Glutamatergic neuron (in vitro differentiated cells): Measurements from ENCODE around the gene ST6GALNAC3. TPM values are rescaled to one million over a fixed set of nuclear protein-coding genes. Genes with fewer than 3 reads are reported as not detected.
"Not testable (repeated sequence)": the region's sequence is repeated elsewhere in the genome, so short reads cannot be mapped to it uniquely, and the experiment has no call there.

ENCODE experiments used
- DNase-seq: peaks from one replicate; pipeline ENCODE4 v3.0.0; 2022
- H3K27ac Mint-ChIP-seq: one replicate; pipeline ENCODE4 v1.8.0; 2020; ENCODE audit warnings: mild to moderate bottlenecking, mixed read lengths, inconsistent platforms; ENCODE audit not compliant: unreplicated experiment
- H3K27me3 Mint-ChIP-seq: one replicate; pipeline ENCODE4 v1.8.0; 2020; ENCODE audit warnings: mild to moderate bottlenecking, moderate library complexity, mixed read lengths, inconsistent platforms; ENCODE audit not compliant: unreplicated experiment
- H3K36me3 Mint-ChIP-seq: one replicate; pipeline ENCODE4 v1.8.0; 2020; ENCODE audit warnings: mild to moderate bottlenecking, mixed read lengths, inconsistent platforms; ENCODE audit not compliant: unreplicated experiment
- H3K4me1 Mint-ChIP-seq: one replicate; pipeline ENCODE4 v1.8.0; 2020; ENCODE audit warnings: mild to moderate bottlenecking, low read depth, mixed read lengths, inconsistent platforms; ENCODE audit not compliant: unreplicated experiment
- H3K4me3 Mint-ChIP-seq: one replicate; pipeline ENCODE4 v1.8.0; 2020; ENCODE audit warnings: mild to moderate bottlenecking, mixed read lengths, inconsistent platforms; ENCODE audit not compliant: unreplicated experiment
- H3K9me3 Mint-ChIP-seq: one replicate; pipeline ENCODE4 v1.8.0; 2020; ENCODE audit warnings: mild to moderate bottlenecking, moderate library complexity, mixed read lengths, inconsistent platforms; ENCODE audit not compliant: unreplicated experiment
- CTCF ChIP-seq: fragments of 200-600 bp; sonication (generic); IDR thresholded peaks from one replicate; pipeline ENCODE4 v1.5.0; 2021; ENCODE audit not compliant: partially characterized antibody, unreplicated experiment
- total RNA-seq: library from RNA; stranded (reverse); fragmentation: NEBNext Ultra II Directional; extraction: Animal tissue kit (Norgen Biotek cat#: 25700); gene quantifications from one replicate; pipeline ENCODE4 v1.2.1, GENCODE V29; 2021; ENCODE audit not compliant: unreplicated experiment

ST6GALNAC3 gene
- total RNA-seq, 1 donor from 2014 or later, result 6.5 TPM

- no peak for DNase-seq
- no peaks in the 10 kb centered on the region for H3K27me3 Mint-ChIP-seq
- TF ChIP-seq CTCF, result no peak
- no peak overlapping the region for H3K4me3 Mint-ChIP-seq
- H3K27ac Mint-ChIP-seq, result no peak overlapping the region
- no peaks in the 10 kb centered on the region for H3K36me3 Mint-ChIP-seq
- H3K9me3 Mint-ChIP-seq, result no peaks in the 10 kb centered on the region
- peaks cover 3% of the 10 kb centered on the region for H3K4me1 Mint-ChIP-seq
Measured at GRCh38 chr1:76092812-76093211, 18.3 kb downstream of the ST6GALNAC3 start.

- H3K4me3 Mint-ChIP-seq, result peak overlapping the region; percentile 3
- H3K36me3 Mint-ChIP-seq, result no peaks in the 10 kb centered on the region
- H3K9me3 Mint-ChIP-seq, result no peaks in the 10 kb centered on the region
- no peaks in the 10 kb centered on the region for H3K27me3 Mint-ChIP-seq
- peaks cover 3% of the 10 kb centered on the region for H3K4me1 Mint-ChIP-seq
- H3K27ac Mint-ChIP-seq, result no peak overlapping the region
- DNase-seq, result no peak
- no peak for TF ChIP-seq CTCF
Measured at GRCh38 chr1:76093522-76094312, 19.2 kb downstream of the ST6GALNAC3 start.

GRCh38 chr1:76095802-76096201, 21.3 kb downstream of the ST6GALNAC3 start:
- Mint-ChIP-seq H3K4me3 (no peak overlapping the region), H3K4me1 (peaks cover 3% of the 10 kb centered on the region), H3K9me3 (no peaks in the 10 kb centered on the region), H3K27me3 (no peaks in the 10 kb centered on the region), H3K36me3 (no peaks in the 10 kb centered on the region), H3K27ac (peak overlapping the region; percentile 23)
- no peak for DNase-seq
- no peak for TF ChIP-seq CTCF

GRCh38 chr1:76097064-76097463, 22.5 kb downstream of the ST6GALNAC3 start:
- not testable (repeated sequence) for DNase-seq, H3K36me3 Mint-ChIP-seq, H3K27ac Mint-ChIP-seq, H3K4me1 Mint-ChIP-seq, H3K9me3 Mint-ChIP-seq, H3K4me3 Mint-ChIP-seq, H3K27me3 Mint-ChIP-seq

- Mint-ChIP-seq H3K4me1 (peaks cover 3% of the 10 kb centered on the region), H3K4me3 (no peak overlapping the region), H3K36me3 (no peaks in the 10 kb centered on the region)
Measured at GRCh38 chr1:76098845-76099244, 24.3 kb downstream of the ST6GALNAC3 start.

More at GRCh38 chr1:76098845-76099244, 24.3 kb downstream of the ST6GALNAC3 start:
- Mint-ChIP-seq H3K27ac (no peak overlapping the region), H3K9me3 (no peaks in the 10 kb centered on the region), H3K27me3 (no peaks in the 10 kb centered on the region)
- no peak for TF ChIP-seq CTCF
- no peak for DNase-seq
